H1 (cell line): ENCODE measurements around the gene APOBEC3F. TPM values are rescaled to one million over a fixed set of nuclear protein-coding genes. Genes with fewer than 3 reads are reported as not detected.

Experiments used
- CTCF ChIA-PET: fragments of 300-600 bp; sonication (Branson Sonifier 250); formaldehyde crosslinking; loops from one replicate; lab custom pipeline; 2021; ENCODE audit not compliant: partially characterized antibody; lab: Charles Lee
- POLR2A ChIA-PET: fragments of 300-600 bp; sonication (Branson Sonifier 250); formaldehyde crosslinking; loops from one replicate; lab custom pipeline; 2021; ENCODE audit warnings: inconsistent platforms; ENCODE audit not compliant: partially characterized antibody; lab: Charles Lee
- DNase-seq, 2 experiments: peaks; one replicate each; pipeline versions ENCODE4 v3.0.0 to v3.0.0-alpha.2; 2010 to 2022; ENCODE audit warnings: low spot score in 2 of 2, low read depth in 1 of 2, mixed read lengths in 1 of 2
- FAIRE-seq: peaks from 2 replicates; lab custom pipeline; 2011; peaks lifted over from hg19 to GRCh38; lab: Jason Lieb, UNC
- H2AFZ ChIP-seq: 2 replicates; pipeline ENCODE4 v1.8.1; 2012; ENCODE audit warnings: low read length, inconsistent platforms
- H2AK5ac ChIP-seq: 2 replicates; pipeline ENCODE4 v1.6.1; 2013; ENCODE audit warnings: low read depth, low read length
- H2BK120ac ChIP-seq: replicated peaks from 2 replicates; pipeline ENCODE3; 2013; ENCODE audit warnings: low read depth, low read length, inconsistent platforms
- H2BK12ac ChIP-seq: 2 replicates; pipeline ENCODE4 v1.6.1; 2013; ENCODE audit warnings: low read depth, low read length
- H2BK15ac ChIP-seq: 2 replicates; pipeline ENCODE4 v1.6.1; 2013; ENCODE audit warnings: low read length
- H2BK20ac ChIP-seq: 2 replicates; pipeline ENCODE4 v1.6.1; 2013; ENCODE audit warnings: low read length
- H2BK5ac ChIP-seq: 2 replicates; pipeline ENCODE4 v1.6.1; 2013; ENCODE audit warnings: low read depth, low read length
- H3K14ac ChIP-seq: 2 replicates; pipeline ENCODE4 v1.6.1; 2013; ENCODE audit warnings: inconsistent platforms; ENCODE audit not compliant: insufficient read length
- H3K18ac ChIP-seq: 2 replicates; pipeline ENCODE4 v1.6.1; 2013; ENCODE audit warnings: low read length; ENCODE audit errors: extremely low read depth
- H3K23ac ChIP-seq: 2 replicates; pipeline ENCODE4 v1.6.1; 2013; ENCODE audit warnings: inconsistent platforms; ENCODE audit not compliant: insufficient read length
- H3K23me2 ChIP-seq: 2 replicates; pipeline ENCODE4 v1.6.1; 2013; ENCODE audit warnings: low read depth, low read length
- H3K27ac ChIP-seq: 2 replicates; pipeline ENCODE4 v1.6.1; 2011; ENCODE audit warnings: low read depth, low read length, inconsistent platforms
- H3K27me3 ChIP-seq, 4 experiments: replicated peaks in 1 of 4; 1 replicate in 1 of 4; 2 replicates in 3 of 4; pipeline versions ENCODE4 v1.6.1 to v1.8.1; 2011 to 2013; ENCODE audit warnings: low read length in 3 of 4, mild to moderate bottlenecking in 3 of 4, inconsistent platforms in 2 of 4, mixed read lengths in 2 of 4, moderate library complexity in 1 of 4; ENCODE audit not compliant: control insufficient read depth in 3 of 4, insufficient read depth in 3 of 4; ENCODE audit errors: extremely low read depth in 1 of 4
- H3K36me3 ChIP-seq, 4 experiments: 2 replicates each; pipeline versions ENCODE4 v1.6.1 to v1.8.1; 2011 to 2013; ENCODE audit warnings: mild to moderate bottlenecking in 4 of 4, low read length in 3 of 4, moderate library complexity in 2 of 4, control low read depth in 1 of 4, inconsistent platforms in 1 of 4; ENCODE audit not compliant: insufficient read depth in 4 of 4, control insufficient read depth in 2 of 4
- H3K4ac ChIP-seq: replicated peaks from 2 replicates; pipeline ENCODE3; 2013; ENCODE audit warnings: low read length, low read depth, mixed read lengths, inconsistent platforms; ENCODE audit not compliant: insufficient read length
- H3K4me1 ChIP-seq, 4 experiments: replicated peaks in 1 of 4; 1 replicate in 1 of 4; 2 replicates in 3 of 4; pipeline versions ENCODE4 v1.6.1 to v1.8.1; 2011 to 2013; ENCODE audit warnings: low read length in 3 of 4, inconsistent platforms in 2 of 4, mixed read lengths in 1 of 4; ENCODE audit not compliant: insufficient read depth in 4 of 4, control insufficient read depth in 3 of 4
- H3K4me2 ChIP-seq, 2 experiments: 2 replicates each; pipeline versions ENCODE4 v1.6.1 to v1.8.1; 2011 to 2013; ENCODE audit warnings: low read depth in 2 of 2, low read length in 2 of 2, control low read depth in 1 of 2, inconsistent platforms in 1 of 2, mild to moderate bottlenecking in 1 of 2; ENCODE audit not compliant: insufficient read depth in 1 of 2
- H3K4me3 ChIP-seq, 4 experiments: fragments of 200-600, 300-600 bp in 1 of 4; sonication (generic), shearing (Covaris generic), sonication (Bioruptor Twin) in 1 of 4; 2 replicates each; pipeline versions ENCODE4 v1.5.1 to v1.8.1; 2011 to 2016; ENCODE audit warnings: low read length in 4 of 4, low read depth in 3 of 4, control low read depth in 2 of 4, inconsistent platforms in 2 of 4, mild to moderate bottlenecking in 2 of 4, mixed read lengths in 1 of 4, moderate library complexity in 1 of 4; ENCODE audit not compliant: insufficient read depth in 2 of 4; ENCODE audit errors: extremely low read depth in 1 of 4
- H3K56ac ChIP-seq: replicated peaks from 2 replicates; pipeline ENCODE3; 2013; ENCODE audit warnings: low read depth, mild to moderate bottlenecking, mixed read lengths, low read length, inconsistent platforms; ENCODE audit not compliant: insufficient read length
- H3K79me1 ChIP-seq: 2 replicates; pipeline ENCODE4 v1.6.1; 2013; ENCODE audit warnings: low read depth, low read length, control low read depth
- H3K79me2 ChIP-seq, 2 experiments: 2 replicates each; pipeline versions ENCODE4 v1.6.1 to v1.8.1; 2012 to 2013; ENCODE audit warnings: low read length in 2 of 2, mild to moderate bottlenecking in 2 of 2, inconsistent platforms in 1 of 2; ENCODE audit not compliant: insufficient read depth in 2 of 2, control insufficient read depth in 1 of 2
- H3K9ac ChIP-seq, 4 experiments: replicated peaks in 1 of 4; 1 replicate in 1 of 4; 2 replicates in 3 of 4; pipeline versions ENCODE4 v1.6.1 to v1.8.1; 2011 to 2013; ENCODE audit warnings: low read depth in 3 of 4, low read length in 3 of 4, control low read depth in 2 of 4, mild to moderate bottlenecking in 2 of 4, moderate library complexity in 2 of 4, inconsistent platforms in 1 of 4; ENCODE audit errors: extremely low read depth in 1 of 4
- H3K9me3 ChIP-seq, 2 experiments: 2 replicates each; pipeline versions ENCODE4 v1.6.1 to v1.8.1; 2012 to 2013; ENCODE audit warnings: mild to moderate bottlenecking in 2 of 2, moderate library complexity in 2 of 2, control low read depth in 1 of 2, inconsistent platforms in 1 of 2, low read depth in 1 of 2, low read length in 1 of 2, mixed read lengths in 1 of 2; ENCODE audit not compliant: insufficient read depth in 2 of 2
- H4K20me1 ChIP-seq, 2 experiments: replicated peaks in 1 of 2; 2 replicates each; pipeline versions ENCODE3 to v1.8.1; 2011 to 2013; ENCODE audit warnings: inconsistent platforms in 2 of 2, low read length in 2 of 2, mild to moderate bottlenecking in 1 of 2; ENCODE audit not compliant: insufficient read depth in 2 of 2, control insufficient read depth in 1 of 2
- H4K5ac ChIP-seq: 2 replicates; pipeline ENCODE4 v1.6.1; 2013; ENCODE audit warnings: low read length, low read depth, mixed read lengths, inconsistent platforms; ENCODE audit not compliant: insufficient read length
- H4K8ac ChIP-seq: 2 replicates; pipeline ENCODE4 v1.8.0; 2013; ENCODE audit warnings: mild to moderate bottlenecking, moderate library complexity, low read length, inconsistent platforms; ENCODE audit not compliant: insufficient read depth; ENCODE audit errors: extremely low read depth
- H4K91ac ChIP-seq: replicated peaks from 2 replicates; pipeline ENCODE3; 2013; ENCODE audit warnings: low read length, mixed read lengths, inconsistent platforms; ENCODE audit not compliant: insufficient read length
- CHD1 ChIP-seq: IDR thresholded peaks from 2 replicates; pipeline ENCODE4 v1.6.1; 2012; ENCODE audit warnings: low read depth, low read length, improper control_type of control experiment
- HDAC6 ChIP-seq: IDR thresholded peaks from one replicate; pipeline ENCODE4 v1.7.1; 2012; ENCODE audit warnings: low read depth, mild to moderate bottlenecking, inconsistent platforms, low read length, moderate library complexity
- MAFK ChIP-seq: IDR thresholded peaks from 2 replicates; pipeline ENCODE4 v1.6.1; 2012; ENCODE audit warnings: low read depth, mild to moderate bottlenecking, improper control_type of control experiment, low read length
- PHF8 ChIP-seq: fragments of 200-600 bp; sonication (generic); conservative IDR thresholded peaks from 2 replicates; pipeline ENCODE4 v1.7.1; 2012; ENCODE audit warnings: low read depth, mild to moderate bottlenecking, inconsistent platforms, low read length, moderate library complexity
- SP2 ChIP-seq: IDR thresholded peaks from 2 replicates; pipeline ENCODE4 v1.6.1; 2012; ENCODE audit warnings: mild to moderate bottlenecking, low read length, inconsistent platforms
- TAF1 ChIP-seq: IDR thresholded peaks from 2 replicates; pipeline ENCODE4 v1.6.1; 2011; ENCODE audit warnings: mild to moderate bottlenecking, low read depth, low read length
- TAF7 ChIP-seq: optimal IDR thresholded peaks from 2 replicates; pipeline ENCODE3; 2011; ENCODE audit warnings: low read depth, mild to moderate bottlenecking, inconsistent platforms, low read length, moderate library complexity, borderline replicate concordance
- WGBS, 2 experiments: shearing (Covaris generic) in 1 of 2; methylation state at CpG; one replicate each; pipeline versions ENCODE4 v1.1.6 to v1.1.7; 2013 to 2015; ENCODE audit warnings: low lambda C conversion rate in 2 of 2, mixed read lengths in 2 of 2, inconsistent platforms in 1 of 2, low coverage in 1 of 2, missing lambda C conversion rate in 1 of 2; ENCODE audit not compliant: insufficient replicate concordance in 2 of 2, insufficient coverage in 1 of 2, insufficient read length in 1 of 2; ENCODE audit errors: extremely low coverage in 1 of 2, missing lambda C conversion rate in 1 of 2; 5-methylcytosine and 5-hydroxymethylcytosine counted together
- polyA plus RNA-seq, 7 experiments: library from polyadenylated mRNA; depleted of rRNA in 3 of 7; stranded (reverse) in 5 of 7; unstranded in 2 of 7; fragments of >200 nt in 5 of 7; fragments of 200-250 nt in 2 of 7; gene quantifications; 1 replicate in 5 of 7; 2 replicates in 1 of 7; 4 replicates in 1 of 7; pipeline versions ENCODE4 v1.2.1 to v1.2.3, GENCODE V29; 2011 to 2013; ENCODE audit warnings: missing spikeins in 2 of 7, mixed read lengths in 2 of 7
- total RNA-seq: library from RNA; stranded (reverse); fragmentation: NEBNext Ultra II Directional; extraction: Animal tissue kit (Norgen Biotek cat#: 25700); gene quantifications from 2 replicates; pipeline ENCODE4 v1.2.1, GENCODE V29; 2021

Gene APOBEC3F
- total and polyA plus RNA-seq, 2 of the 8 experiments (the other 6 are each of a cell fraction or from before 2014, with no cell fraction given) = 4.0 to 7.3 TPM

DNA sequence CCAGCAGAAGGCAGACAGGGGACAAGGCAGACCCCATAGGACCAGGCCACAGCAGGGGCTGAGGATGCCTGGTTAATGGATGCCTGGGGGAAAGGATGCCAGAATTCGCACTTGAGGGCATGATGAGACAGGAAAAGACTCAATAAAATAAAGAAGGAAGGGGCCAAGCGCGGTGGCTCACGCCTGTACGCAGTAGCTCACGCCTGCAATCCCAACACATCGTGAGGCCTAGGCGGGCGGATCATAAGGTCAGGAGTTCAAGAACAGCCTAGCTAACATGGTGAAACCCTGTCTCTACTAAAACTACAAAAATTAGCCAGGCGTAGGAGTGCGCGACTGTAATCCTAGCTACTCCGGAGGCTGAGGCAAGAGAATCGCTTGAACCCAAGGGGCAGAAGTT is 10.0 kb upstream of the APOBEC3F start:
- Histone ChIP-seq H4K91ac (peak overlapping the region; percentile 88), H3K27me3 (no peaks in the 10 kb centered on the region), H3K4me2 (peak overlapping the region in 1 of 2 experiments; percentile 46; a peak in 1 of 4 replicates), H3K4ac (no peak overlapping the region), H3K4me1 (peaks cover 5 to 21% (median 11%) of the 10 kb centered on the region in 4 experiments), H2AK5ac (peak overlapping the region; percentile 53; the same call in 1 of the 2 replicates), H2BK15ac (no peak overlapping the region), H2BK5ac (peak overlapping the region; percentile 35; the same call in 1 of the 2 replicates), H3K9ac (no peak overlapping the region; a peak in 1 of 7 replicates), H3K14ac (no peak overlapping the region), H2BK120ac (no peak overlapping the region), H3K4me3 (no peak overlapping the region), H3K36me3 (no peaks in the 10 kb centered on the region), H4K8ac (no peak overlapping the region), H4K5ac (no peak overlapping the region), H3K23me2 (no peaks in the 10 kb centered on the region; the same call in 1 of the 2 replicates), H2BK20ac (peak overlapping the region; percentile 86), H3K9me3 (no peaks in the 10 kb centered on the region), H3K79me2 (no peaks in the 10 kb centered on the region), H3K18ac (peak overlapping the region; percentile 71), H3K79me1 (no peaks in the 10 kb centered on the region)
- ChIA-PET CTCF (interaction anchor here (1.2 kb wide), 2 partner anchors 28 to 105 kb away, joined by 3 to 4 read pairs; no protein-coding TSS in a partner anchor), POLR2A (interaction anchor here (1.1 kb wide), 2 partner anchors 20 to 94 kb away, joined by 3 read pairs; no protein-coding TSS in a partner anchor)
- TF ChIP-seq HDAC6 (no peak), TAF1 (no peak), PHF8 (no peak), CHD1 (no peak), TAF7 (no peak), SP2 (no peak), MAFK (no peak)
- TF ChIP-seq, all 59 proteins: peak for 0
- FAIRE-seq (peak; percentile 32), DNase-seq (no peak)
- H3K56ac ChIP-seq = no peak overlapping the region
- WGBS, 2 experiments = 94% methylated on average over 14 of the region's 14 CpGs; no CpG with 5 or more reads in 1 of the 2 experiments
- H3K23ac ChIP-seq = no peak overlapping the region
- no peak overlapping the region for H2AFZ ChIP-seq
- peak overlapping the region; percentile 60; the same call in 1 of the 2 replicates for H2BK12ac ChIP-seq
- H3K27ac ChIP-seq = no peak overlapping the region
- no peaks in the 10 kb centered on the region for H4K20me1 ChIP-seq
